NCI-H1092 (cell line): ENCODE data around the gene NOL4L.
A peak's percentile ranks its signal among the peaks of the same experiment; 100 is the strongest.

Source experiments
- DNase-seq: peaks from one replicate; lab custom pipeline; 2025; lab: John Stamatoyannopoulos, UW

The NOL4L gene

DNA sequence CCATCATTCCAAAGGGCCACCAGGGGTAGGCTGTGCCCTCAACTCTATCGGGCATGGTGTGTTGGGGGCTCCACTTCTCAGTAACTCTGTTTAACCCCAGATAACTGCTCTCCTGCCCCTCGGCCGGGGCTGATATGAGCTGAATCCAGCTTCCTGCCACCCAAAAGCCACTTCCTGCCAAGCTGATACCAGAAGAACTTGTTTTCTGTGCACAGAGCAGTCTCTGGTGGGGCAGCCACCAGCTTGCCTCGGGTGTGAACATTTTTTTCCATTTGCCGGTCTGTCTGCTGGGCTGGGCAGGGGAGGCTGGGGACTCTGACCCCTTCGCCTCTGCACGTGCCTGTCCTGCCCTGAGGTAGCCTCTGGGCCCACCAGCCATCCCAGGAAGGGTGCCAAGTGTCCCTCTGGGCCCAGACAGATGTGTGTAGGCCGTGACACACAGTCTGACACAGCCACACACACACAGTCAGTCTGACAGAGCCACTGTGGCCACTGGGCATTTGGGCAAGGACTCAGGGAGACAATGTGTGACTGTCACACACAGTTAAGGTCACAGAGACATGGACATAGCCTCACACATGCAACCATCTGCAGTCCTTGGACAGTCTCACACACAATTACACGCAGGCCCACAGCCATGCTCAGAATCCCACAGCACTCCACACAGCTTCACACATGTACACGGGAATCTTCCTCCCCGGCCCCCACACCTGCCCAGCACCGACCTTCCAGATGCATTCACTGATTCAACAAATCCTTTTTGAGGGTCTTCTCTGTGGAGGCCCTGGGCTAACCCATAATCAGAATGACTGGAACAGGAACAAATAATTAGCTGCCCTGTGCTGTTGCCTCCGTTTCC, 45.1 kb downstream of the NOL4L start:
- no peak for DNase-seq

DNA sequence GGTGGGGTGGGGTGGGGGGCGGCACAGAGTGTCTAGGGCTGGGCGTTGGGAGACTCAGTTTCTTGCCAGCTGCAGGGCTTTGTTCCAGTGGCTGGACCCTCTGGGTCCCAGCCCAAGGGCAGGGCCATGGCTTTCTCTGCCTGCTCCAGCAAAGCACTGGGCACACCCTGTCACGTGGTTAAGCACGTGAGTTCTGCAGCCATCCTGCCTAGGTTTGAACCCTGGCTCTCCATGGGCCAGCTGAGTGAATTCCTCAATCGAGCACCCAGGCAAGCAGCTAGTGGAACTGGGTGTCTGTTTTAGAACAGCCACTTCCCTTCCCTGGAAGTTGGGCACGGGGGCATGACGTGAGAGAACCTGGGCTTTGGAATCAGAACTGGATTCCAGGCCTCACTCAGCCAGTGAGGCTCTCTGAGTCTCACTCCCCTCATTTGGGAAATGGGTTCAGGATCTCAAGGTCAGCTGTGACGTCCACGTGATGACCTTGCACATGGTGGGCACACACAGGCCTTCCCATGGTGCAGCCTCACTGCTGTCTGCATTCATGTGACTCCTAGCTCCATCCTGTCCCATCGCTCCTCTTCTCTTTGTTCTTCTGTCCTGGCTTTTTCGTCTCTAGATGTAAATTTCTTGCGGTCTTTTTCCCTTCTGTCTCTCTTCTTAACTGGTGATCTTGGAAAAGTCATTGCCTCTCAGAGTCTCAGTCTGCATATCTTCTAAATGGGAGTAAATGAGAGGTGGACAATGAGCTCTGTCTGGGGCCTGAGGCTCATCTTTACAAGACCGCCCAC, 45.9 kb downstream of the NOL4L start:
- no peak for DNase-seq

DNA sequence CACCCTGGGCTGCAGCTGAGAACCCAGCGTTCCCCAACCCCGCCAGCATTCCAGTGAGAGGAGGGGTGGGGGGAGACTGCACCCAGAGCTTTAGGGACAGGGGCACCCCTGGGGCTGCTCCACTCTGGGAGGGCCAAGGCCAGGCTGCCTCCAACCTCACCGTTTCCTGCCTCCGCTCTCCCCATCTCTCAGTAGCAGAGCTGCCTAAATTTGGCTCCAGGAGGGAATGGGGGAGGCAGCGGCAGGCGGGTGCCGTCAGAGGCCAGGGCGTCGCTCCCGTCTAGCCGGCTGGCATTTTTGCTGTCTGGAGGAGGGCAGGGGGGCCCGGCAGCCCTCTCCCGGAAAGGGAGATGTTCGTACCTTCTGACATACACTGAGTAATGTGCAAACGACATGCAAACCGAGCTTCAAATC, 46.6 kb downstream of the NOL4L start:
- no peak for DNase-seq

DNA sequence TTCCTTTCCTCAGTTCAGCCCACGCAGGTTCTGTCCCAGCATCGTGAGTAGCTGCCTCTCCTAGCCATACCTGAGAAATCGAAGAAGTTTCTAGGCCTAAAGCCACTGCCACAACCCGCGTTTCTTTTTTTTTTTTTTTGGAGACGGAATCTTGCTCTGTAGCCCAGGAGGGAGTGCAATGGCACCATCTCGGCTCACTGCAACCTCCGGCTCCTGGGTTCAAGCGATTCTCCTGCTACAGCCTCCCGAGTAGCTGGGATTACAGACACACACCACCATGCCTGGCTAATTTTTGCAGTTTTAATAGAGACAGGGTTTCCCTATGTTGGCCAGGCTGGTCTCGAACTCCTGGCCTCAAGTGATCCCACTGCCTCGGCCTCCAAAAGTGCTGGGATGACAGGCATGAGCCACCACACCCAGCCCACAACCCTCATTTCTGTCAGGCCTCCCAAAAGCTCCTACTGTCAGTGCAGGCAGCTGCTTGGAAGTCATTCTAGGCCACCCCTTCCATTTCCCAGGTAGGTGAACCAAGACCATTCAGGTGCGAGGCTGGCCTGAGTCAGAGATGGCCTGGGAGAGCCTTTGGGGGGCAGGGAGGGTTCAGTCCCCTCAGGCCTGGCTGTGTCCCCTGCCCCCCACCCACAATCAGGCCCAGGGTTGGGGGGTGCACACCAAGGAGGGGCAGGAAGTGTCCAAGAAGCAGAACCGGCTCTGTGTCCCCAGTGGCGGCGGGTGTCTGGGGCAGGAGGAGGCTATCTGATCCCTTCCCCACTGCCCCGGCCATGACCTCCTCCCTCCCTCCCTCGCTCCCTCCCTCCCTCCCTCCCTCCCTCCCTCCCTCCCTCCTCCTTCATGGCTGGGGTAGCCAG, 47.2 kb downstream of the NOL4L start:
- DNase-seq = no peak

DNA sequence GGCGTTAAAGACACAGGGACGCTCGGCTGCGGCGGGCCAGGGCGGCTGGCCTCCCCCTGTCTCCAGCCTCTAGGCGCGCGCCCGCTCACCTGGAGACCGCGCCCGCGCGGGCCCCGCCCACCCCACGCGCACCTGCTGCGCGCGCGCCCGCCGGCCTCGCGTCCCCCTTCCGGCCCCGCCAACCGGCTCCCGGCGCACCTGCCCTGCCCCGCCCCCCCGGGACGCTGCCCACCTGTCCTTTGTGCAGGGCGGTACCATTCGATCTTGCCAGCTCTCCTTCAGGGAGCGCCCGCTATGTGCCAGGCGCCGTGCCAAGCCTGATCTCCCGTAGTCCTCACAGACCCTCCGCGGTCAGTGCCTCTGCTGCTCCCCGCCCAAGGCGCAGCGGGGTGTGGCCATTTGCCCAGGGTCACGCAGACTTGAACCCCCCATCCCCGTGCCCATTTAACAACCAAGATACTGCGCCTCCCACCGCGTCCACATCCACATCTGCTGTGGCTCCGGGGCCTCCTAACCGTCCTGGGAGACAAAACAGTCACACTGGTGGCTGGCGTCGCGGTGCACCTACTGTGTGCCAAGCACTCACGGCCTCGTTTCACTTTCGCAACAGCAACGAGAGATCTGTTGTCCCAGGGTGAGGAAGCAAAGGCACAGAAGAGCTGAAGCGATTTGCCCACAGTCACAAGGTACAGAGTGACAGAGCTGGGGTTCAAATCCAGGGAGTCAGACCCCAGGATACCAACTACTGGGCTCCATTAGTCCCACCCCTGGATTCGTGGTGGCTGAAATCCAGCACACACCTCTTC, 48.1 kb downstream of the NOL4L start:
- DNase-seq = peak; percentile 82

DNA sequence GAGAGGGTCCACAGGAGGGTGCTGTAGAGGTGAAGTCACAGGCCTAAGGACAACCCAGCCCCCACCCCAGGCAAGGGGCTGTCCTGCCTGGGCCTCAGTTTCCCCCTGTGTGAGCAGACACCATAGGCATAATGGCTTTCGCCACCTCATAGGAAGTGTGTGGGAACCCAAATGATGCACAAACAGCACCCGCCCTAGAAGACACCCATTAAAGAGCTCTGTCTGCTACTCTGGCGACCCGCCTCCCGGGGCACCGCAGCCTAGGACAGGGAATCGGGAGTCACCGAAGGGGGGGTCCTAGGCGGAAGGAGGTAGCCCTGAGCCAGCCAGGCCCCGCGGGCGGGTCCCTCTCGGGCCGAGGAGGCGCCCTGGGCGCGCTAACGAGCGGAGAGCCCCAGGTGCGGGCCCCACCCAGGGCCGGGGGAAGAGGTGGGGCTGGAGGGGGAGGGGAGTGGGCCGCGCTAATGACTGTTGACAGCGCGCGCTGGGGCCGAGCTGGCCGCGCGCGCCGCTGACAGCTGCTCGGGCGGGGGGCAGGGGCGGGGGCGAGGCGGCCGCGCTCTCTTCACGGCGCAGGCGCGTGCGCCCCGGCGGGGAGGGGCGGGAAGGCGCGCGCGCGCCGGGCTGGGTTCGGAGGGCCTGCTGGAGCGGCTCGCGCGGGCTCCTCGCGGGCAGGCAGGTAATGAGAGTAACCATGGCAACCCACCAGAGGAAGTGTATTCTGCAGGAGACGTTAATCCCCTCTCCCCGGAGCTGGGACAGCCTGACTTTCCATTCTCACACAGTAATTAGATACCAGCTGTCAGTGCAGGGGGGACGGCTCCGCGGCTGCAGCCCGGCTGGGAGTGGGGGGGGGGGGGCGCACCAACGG, 48.9 kb downstream of the NOL4L start:
- DNase-seq = peak; percentile 90

DNA sequence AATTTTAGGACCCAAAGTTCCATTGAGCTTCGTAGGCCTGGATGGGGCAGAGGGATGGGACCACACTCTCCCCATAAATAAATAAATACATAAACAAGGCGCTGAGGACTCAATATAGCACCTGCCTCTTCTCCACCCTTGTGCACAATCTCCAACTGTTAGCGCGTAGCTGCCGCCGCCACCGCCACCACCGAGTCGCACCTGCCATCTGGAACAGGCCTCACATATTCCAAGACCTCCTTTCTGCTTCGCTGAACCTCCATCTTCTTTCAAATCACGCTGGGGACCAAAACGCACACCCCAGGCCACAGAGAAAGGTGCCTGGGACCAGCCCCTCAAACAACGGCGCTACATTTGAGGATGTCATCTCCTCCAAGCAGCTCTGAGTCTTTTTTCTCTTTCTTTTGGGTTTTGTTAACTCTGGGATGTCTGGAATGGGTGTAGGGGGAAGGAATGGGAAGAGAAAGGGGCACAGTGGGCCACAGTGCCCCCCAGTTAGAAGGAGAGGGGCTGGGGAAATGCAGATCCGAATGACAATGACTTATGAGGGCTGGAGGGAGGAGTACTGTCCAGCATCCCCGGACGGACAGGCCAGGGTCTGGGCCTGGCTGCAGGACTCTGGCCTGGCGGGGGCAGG, 49.7 kb downstream of the NOL4L start:
- DNase-seq = peak; percentile 63

DNA sequence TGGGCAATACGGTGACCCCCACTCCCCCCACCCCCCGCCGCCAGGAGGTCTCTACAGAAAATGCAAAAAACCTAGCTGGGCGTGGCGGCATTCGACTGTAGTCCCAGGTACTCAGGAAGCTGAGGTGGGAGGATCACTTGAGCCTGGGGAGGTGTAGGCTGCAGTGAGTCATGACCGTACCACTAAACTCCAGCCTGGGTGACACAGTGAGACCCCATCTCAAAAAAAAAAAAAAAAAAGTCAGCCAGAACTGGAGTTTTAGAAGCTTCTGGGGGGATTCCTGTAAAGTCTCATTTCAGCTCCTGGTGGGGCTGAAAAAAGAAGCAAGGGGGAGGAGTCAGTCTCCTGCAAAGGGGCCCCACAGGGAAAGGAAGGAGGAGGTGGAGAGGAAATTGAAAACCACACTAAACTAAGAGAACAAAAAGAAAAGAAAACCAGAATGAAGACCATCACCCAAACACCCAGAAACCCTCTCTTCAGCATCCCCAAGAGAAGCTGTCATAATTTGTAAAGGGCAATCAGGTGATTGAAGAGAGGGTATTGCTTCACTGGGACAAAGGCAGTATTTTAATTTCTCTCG, 50.4 kb downstream of the NOL4L start:
- DNase-seq = no peak

DNA sequence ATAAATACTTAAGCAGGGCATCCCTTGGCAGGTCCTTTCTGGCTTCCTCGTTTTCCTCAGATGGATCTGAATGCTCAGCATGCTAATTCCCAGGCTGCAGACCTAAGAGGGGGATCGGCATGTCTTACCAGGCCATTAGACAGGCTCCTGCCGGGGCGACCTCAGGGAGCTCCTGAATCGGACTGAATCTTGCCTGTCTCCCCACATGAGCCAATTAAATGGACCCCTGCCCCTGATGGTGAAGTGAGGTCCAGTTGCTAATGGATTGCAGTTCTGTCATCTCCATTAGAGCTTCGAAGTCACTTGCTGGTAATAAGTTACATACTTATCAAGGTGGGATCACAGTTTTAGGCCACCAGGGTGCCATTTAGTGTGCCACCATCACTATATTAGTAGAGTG, 51.4 kb downstream of the NOL4L start:
- DNase-seq = no peak

DNA sequence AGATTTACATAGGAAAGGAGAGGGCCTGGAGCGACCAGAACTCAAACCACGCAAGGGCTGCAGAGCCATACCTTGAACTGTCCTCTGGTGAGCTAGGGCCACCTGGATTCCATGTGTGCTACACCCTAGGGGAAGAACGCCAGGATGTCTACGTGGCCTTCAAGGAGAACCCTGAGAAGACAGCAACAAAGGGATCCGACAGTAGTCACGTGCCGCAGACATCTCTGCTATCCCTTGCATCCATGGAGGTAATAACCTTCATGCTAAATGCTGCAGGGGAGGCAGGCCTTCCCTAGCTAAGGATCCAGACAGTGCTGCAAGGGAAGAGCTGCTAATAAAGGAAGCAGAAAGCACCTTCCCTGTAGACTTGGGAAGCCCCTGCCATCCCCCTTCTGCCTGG, 52.9 kb downstream of the NOL4L start:
- no peak for DNase-seq

DNA sequence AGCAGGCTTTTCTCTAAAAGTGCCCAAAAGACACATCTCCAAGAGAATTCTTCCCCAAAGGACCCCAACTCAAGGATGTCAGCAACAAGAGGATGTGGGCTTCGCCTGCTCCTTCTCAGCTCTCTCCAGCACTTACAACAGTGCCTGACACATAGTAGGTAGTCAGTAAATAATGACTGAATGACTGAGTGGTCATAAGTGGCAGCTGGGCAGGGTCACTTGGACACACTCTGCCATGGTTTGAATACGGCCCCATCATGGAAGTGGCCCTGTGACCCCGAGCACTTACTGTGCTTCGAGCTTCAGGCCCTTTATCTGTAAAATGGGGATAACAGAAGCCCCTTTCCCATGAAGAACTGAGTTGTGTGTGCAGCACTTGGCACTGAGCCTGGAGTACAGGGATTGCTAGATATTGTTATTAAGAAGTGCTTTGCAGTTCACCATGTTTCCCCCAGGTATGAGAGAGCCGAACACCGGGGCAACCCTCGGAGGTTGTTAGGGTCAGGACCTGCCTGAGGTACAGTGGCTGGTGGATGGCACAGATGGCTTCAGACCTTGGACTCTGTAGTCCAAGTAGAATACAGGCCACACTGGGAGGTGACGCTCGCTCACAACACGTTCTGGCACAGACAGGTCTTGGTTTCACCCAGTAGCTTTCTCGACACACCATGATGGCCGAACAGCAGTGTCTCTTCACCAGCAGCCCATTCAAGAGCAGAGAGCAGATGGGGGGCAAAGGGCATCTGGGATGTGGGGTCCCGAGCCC, 56.0 kb downstream of the NOL4L start:
- DNase-seq = no peak

DNA sequence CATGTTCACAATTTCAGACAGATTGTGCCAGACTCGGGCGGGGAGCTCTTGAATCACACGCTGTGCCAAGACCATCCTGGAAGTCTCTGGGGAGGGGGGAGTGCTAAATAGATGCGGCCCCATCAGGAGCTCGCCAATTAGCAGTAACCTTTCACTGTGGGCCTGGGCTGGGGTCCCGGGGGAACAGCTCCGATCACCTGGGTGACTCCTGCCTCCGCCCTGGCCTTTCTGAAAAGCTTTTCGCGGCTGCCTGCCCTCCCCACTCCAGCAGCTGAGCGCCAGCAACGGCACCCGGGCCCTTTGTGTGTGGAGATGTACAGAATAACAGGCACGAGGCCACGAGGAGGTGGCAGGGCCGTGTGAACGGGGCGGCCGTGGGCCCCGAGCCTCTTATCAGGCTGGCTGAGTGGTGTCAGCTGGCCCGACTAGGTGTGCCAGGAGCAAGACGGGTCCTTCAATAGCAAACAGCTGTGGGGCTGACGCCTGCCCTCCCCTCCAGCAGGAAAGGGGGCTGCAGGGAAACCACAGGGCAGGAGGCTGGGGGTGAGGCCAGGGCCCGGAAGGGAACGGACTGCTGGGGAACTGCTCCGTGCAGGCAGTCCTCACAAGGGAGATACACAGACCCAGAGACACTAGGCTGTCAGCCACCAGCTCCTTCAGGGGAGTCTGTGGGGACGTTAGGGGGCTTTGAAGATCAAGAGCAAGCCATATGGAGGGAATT, 56.8 kb downstream of the NOL4L start:
- DNase-seq = peak; percentile 95

DNA sequence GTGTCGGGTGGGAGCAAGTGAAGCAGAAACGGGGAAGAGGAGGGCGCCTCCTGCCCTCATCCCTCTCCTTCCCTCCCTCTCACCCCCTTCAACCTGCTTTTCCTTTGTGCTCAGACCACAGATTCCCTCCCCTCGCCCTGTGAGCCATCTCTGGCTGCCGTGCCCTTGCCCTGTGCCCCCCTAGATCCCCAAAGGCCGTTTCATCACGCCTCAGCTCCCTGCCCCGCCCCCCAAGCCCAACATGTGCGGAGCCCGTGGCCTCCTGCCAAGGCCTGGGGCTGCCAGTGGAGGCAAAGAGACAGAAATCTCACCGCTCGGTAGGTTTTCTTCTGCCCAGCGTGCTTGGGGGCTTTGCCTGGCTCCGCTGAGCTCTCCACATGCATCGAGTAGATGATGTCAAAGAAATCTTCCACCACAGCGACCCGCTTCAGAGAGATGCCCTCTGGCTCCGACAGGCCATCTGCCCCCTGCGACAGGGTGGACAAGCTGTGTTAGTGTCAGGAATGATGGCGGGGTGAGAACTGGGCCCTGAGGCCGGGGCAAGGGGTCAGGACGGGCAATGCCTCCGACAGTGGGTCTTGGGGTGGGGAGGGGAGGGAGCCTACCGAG, 57.6 kb downstream of the NOL4L start:
- peak; percentile 69 for DNase-seq

DNA sequence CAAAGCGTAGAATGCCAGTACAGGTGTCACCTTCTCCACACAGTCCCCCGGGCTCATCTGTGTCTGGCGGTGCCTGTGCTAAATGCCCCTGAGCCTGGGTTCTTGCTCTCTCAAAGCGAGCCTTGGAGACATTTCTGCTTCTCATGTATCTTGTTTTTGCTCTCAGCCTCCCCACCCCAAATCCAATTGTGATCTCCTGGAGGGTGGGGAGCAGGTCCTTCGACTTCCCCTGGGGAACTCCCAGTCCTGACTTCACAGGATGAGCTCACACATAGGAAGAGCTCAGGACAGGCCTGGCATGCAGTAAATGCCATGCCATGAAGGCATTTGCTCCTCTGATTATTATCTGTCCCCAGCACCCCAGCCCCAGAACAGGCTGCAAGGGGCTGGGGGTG, 58.1 kb downstream of the NOL4L start:
- DNase-seq = no peak

DNA sequence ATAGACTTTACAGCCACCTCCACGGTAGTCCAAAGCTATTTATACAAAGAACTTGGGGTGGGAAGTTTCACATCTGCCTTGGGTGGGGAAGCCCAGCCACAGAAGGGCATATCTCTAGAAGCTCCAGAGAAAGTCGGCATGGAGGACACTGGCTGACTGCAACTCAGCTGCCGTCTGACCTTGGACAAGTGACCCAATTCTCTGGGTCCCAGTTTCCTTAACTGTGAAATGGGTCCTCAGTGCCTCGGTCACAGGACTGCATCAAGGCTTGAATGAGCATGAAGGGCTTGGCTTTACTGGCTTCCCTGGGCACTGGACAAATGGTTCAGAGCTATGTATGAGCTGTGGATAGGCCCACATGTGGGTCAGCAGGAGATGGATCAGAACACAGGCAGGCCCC, 58.6 kb downstream of the NOL4L start:
- DNase-seq = no peak

DNA sequence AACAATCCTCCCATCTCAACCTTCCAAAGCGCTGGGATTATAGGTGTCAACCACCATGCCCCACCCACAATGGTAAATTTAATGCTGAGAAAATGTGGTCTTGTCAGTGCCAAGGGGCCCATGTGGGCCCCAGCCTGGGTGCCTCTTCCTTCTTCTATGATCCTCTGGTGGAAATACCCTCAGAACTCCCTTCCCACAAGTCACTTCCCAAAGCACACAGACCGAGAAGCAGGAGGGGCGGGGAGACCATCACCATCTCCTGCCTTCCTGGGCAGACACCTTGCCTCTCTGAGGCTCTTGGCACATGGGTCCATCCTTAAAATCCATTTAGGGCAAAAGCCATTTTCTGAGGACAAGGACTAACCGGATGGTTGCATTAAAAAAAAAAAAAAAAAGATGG, 59.0 kb downstream of the NOL4L start:
- DNase-seq = no peak

DNA sequence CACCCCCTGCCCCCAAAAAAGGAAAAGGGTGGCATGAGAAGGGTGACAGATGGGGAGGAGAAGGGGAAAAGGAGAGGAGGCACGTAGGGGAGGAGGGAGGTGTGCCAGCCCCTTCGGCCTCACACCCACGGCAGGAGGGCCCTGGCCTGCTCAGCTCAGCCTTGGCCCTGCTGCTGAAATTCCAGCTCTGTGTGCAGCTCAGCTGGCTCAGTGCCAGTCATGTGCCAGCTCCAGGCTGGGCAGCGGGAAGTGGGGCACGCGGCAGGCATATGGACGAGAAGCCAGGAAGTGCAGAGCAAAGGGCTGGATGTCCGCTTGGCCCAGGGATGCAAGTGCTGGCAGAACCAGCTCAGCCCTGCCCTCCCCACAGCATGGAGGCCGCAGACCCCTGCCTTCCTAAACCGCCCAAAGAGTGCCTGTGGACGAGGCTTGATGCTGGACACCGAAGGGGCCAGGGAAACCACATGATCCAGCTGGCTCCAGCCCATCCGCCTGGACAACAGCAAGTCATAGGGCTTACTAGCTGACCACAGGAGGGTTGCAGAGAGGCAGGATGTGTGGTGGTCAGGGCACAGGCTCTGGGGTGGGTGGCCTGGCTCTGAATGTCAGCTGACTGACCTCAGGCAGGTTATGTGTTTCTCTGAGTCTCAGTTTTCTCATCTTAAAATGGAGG, 60.2 kb downstream of the NOL4L start:
- peak; percentile 58 for DNase-seq
